Islet precursor cell (in vitro differentiated cells): ENCODE measurements around the gene FBXO28.

ENCODE experiments used
- DNase-seq: peaks from one replicate; pipeline ENCODE4 v3.0.0-alpha.2; 2018

Gene FBXO28

GRCh38 chr1:224160171-224160682, 46.3 kb downstream of the FBXO28 start:
- no peak for DNase-seq

GRCh38 chr1:224162768-224163167, 48.9 kb downstream of the FBXO28 start:
- no peak for DNase-seq

DNA sequence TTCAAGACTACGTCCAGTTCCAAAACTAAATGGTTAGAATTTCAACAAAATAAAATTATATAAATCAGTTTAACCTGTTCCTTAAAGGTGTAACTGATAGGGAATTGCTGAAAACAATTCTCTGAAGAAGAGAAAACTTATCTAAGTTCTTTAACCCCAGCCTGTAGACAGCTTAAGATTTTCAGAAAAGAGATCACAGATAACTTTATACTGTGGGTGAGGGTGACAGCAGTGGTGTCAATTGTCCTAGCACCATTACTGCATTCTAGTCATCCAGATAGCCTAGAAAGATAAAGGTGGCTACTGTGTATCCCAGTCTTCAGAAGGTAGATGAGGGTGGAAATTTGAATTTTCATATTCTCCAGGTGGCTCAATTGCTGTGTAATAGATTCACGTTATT, 49.4 kb downstream of the FBXO28 start:
- DNase-seq: no peak

DNA sequence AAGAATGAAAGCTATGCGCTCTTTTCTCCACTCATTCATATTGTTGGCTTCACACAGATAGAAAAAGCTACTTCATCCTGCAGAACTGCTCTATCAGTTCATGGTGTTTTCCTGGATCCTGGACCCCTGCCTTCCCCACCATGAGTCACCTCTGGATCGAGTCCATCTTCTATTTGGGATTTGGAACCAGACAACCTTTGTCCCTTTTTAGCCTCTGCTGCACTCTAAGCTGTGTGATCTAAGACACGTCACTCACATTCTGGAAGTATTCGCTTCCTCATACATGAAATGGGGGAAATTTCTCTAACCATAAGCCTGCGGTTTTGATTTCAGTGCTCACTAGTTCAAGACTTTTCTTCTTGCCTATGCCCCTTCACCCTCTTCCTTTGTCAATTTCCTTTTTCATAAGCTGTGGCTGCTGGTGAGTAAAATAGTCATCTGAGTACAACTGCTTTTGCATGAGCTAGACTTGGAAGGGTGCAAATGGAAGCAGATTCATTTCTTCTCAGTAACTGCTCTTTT, 55.0 kb downstream of the FBXO28 start:
- no peak for DNase-seq

- no peak for DNase-seq
Measured at GRCh38 chr1:224169718-224170270, 55.9 kb downstream of the FBXO28 start.

- no peak for DNase-seq
Measured at GRCh38 chr1:224170343-224170742, 56.4 kb downstream of the FBXO28 start.

DNA sequence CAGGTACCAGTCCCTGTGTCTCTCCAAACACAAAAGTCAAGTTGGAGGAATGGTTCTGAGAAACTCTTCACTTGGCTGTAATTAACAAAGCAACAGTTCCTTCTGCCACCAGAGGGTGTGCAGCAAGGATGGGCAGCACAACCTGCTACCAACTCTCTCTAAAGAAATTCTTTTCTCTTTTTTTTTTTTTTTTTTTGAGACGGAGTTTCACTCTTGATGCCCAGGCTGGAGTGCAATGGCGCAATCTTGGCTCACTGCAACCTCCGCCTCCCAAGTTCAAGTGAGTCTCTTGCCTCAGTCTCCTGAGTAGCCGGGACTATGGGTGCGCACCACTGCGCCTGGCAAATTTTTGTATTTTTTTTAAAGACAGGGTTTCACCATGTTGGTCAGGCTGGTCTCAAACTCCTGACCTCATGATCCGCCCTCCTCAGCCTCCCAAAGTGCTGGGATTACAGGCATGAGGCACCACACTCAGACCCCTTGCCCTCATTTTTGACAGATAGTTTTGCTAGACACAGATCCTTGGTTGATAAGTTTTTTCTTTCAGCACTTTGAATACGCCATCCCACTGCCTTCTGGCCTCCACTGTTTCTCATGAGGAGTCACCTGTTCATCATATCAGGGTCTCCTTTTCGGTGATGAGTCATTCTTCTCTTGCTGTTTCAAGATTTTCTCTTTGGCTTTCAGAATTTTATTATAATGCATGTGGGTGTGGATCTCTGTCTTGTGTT, 57.0 kb downstream of the FBXO28 start:
- DNase-seq: no peak

DNA sequence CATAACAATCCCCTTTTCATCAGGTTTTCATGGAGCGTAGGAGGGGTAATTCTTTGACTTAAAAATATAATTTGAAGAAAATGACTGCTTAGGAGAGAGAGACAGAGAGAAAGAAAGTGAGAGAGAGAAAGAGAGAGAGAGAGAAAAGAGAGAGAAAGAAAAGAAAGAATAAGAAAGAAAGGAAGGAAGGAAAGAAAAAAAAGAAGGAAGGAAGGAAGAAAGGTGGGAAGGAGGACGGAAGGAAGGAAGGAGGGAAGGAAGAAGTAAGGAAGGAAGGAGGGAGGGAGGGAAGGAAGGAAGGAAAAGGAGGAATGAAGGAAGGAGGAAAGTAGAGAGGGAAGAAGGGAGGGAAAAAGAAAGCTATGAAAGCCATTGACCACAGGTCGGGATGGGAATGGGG, 58.3 kb downstream of the FBXO28 start:
- DNase-seq: no peak

GRCh38 chr1:224173523-224173922, 59.6 kb downstream of the FBXO28 start:
- DNase-seq: no peak

- peak; percentile 82 for DNase-seq
Measured at GRCh38 chr1:224175617-224176016, 61.7 kb downstream of the FBXO28 start.

- DNase-seq: no peak
Measured at GRCh38 chr1:224177356-224177999, 63.6 kb downstream of the FBXO28 start.

DNA sequence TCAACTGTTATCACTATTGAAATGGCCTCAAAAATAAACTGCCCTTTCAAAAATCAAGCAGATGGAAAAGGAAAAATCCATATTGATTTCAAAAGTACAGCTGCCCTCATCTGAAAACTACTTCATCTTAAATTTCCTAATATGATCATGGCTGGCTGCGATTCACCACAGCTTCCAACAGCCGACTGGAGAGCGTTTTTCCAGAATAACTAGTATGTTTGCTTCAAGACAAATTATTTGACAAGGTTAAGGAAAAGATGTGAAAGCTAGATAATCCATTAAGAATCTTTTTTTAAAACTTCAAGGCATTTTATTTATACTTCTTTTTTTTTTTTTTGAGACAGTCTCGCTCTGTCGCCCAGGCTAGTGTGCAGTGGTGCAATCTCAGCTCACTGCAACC, 65.0 kb downstream of the FBXO28 start:
- DNase-seq: no peak

DNA sequence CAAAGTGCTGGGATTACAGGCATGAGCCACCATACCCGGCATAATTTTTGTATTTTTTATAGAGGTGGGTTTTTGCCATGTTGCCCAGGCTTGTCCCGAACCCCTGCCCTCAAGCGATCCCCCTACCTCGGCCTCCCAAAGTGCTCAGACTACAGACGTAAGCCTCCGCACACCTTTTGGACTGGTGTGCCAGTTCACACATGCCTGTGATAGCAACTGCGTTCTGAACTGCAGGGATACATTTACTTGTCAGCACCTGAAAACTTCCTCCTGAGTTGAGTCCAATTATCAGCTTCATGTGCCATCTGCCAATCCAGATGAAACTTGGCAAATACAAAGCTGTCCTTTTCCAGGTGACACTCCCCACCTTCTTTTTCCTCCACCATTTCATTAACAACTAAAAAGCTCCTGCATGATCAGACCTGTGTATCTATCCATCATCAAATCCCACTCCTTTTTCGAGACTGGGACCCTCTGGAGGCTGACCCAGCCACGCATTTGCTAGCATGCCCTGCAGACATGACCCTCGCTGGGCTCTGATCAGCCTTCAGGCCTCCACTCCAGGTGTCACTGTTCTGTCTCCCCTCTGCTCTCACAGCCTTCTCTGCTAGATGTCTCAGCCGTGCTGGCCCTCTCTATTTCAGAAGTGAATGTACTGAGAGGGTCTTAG, 67.0 kb downstream of the FBXO28 start:
- DNase-seq: no peak

DNA sequence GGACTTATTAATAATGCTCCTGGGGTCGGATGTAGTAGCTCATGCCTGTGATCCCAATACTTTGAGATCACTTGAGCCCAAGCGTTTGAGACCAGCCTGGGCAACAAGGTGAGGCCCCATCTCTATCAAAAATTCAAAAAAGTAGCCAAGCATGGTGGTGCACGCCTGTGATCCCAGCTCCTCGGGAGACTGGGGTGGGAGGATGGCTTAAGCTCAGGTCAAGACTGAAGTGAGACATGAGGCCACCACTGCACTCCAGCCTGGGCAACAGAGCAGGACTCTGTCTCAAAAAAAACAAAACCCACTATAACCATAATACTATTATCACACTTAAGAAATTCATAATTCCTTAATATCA, 67.5 kb downstream of the FBXO28 start:
- DNase-seq: no peak

DNA sequence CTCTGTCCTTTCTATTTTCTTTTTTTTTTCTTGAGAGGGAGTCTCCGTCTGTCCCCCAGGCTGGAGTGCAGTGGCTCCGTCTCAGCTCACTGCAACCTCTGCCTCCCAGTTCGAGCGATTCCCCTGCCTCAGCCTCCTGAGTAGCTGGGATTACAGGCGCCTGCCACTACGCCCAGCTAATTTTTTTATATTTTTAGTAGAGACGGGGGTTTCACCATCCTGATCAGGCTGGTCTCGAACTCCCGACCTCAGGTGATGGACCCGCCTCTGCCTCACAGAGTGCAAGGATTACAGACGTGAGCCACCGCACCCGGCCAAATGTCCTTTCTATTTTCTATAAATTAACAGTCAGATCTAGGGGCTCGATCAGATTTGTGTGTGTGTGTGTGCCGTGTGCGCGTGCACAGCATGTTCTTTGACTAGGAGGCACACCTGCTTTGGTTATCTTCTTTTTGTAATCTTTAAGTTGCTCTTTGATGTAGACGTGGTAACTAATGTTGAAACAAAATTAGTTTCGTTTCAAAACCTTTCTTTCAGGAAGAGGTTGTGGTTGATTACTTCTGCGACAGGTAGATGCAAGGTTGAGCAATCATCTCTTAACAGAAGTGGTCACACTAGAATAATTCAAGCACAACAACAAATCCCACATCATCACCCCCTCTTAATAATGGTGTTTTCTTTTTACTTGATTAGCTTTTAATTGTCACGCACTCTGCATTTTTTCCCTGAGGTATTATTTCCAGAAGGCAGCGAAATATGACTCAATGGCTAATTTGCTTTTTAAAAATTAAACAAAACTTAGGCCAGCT, 68.3 kb downstream of the FBXO28 start:
- DNase-seq: no peak

DNA sequence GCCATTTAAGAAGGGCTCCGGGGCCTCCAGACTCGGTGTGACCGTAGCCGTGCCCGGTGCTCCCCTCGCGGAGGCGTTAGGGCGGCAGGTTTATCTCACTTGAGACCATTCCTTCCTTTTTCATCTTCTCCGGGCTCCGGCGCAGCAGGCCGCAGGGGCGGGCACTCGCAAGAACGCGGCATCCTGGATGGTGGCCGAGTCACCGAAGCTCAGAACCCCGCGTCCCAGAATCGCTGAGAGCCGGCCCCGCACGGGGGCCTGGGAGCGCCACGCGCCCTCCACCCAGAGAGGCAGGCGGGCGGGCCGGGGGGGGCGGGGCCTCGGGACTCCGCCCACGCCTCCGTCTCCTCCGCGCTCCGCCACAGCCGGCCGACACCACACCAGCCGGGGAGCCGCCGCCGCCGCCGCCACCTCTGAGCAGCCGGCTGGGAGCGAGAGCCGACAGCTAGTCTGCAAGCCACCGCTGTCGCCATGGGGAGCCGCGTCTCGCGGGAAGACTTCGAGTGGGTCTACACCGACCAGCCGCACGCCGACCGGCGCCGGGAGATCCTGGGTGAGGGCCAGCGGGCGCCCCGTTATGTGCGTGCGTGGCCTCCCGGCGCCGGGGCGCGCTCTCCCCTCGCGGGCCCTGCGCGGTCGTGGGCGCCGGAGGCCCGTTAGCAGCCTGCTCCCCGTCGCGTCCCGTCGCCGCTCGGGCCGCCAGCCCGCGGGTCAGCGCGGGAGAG, 69.1 kb downstream of the FBXO28 start, which contains the start of gene DEGS1:
DEGS1 (plus strand) TSS at position 375 of the 725 bp plus-strand sequence; CDS start at position 472, 97 bp downstream.
- peak; percentile 96 for DNase-seq

GRCh38 chr1:224183591-224184312, 69.8 kb downstream of the FBXO28 start:
- DNase-seq: peak; percentile 73

GRCh38 chr1:224185208-224185607, 71.3 kb downstream of the FBXO28 start:
- no peak for DNase-seq

DNA sequence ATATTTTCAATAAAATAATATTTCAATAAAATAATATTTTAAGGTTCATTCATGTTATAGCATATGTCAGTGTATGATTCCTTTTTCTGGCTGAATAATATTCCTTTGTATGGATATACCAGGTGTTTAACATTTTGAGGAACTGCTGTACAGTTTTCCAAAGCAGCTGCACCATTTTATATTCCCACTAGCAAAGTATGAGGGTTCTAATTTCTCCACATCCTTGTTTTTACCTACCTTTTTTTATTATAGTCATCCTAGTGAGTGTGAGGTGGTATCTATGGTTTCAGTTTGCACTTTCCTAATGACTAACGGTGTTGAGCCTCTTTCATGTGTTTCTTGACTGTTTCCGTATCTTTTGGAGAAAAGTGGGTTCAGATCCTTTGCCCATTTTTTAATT, 74.4 kb downstream of the FBXO28 start:
- DNase-seq: no peak

- no peak for DNase-seq
Measured at GRCh38 chr1:224189561-224189960, 75.7 kb downstream of the FBXO28 start.
